ENCODE results near the gene SPOCK2.

The SPOCK2 gene

DNA sequence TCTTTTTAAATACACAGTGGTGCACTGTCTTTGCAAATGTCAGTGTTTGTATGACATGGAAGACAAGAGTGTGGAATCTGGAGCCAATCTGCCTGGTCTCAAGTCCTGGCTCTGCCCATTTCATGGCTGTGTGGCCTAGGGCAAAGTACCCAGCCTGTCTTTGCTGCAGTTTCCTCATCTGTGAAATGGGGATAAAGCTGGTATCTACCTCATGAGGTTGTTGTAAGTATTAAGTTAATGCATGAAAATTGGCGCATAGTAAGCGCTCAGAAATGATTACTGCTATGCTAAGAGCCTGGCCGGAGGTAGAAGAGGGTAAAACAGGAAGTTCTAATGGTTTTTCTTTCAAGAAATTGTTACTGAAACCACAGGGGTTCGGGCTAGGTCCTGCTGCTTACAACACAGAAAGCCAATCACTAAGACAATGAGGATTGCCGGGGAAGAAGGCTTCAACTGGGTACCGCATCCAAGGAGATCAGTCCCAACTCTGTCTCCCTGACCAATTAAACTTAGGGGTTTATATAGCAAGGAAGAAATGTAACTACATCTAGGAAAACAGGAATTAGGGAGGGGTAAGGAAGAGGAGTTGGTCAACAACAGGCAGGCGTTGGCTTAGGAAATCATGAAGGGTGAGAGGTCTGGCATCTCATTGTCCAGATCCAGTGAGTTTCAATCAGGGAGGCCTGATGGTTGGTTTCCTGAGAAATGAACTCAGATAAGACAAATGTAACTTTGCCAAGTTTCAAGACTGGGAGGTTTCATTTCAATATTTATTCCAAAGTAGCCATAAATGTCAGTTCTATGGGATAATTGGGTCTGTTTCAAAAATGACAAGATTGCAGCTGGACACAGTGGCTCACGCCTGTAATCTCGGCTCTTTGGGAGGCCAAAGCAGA lies 67.2 kb downstream of the SPOCK2 start:
- no peak overlapping the region for H3K27ac ChIP-seq (ENCODE audit: extremely low read depth, low read depth, low read length)
- no peaks in the 10 kb centered on the region for H3K9me3 ChIP-seq (ENCODE audit: control insufficient read depth, insufficient read depth, low read depth, low read length)
- TF ChIP-seq, protein P1, sequence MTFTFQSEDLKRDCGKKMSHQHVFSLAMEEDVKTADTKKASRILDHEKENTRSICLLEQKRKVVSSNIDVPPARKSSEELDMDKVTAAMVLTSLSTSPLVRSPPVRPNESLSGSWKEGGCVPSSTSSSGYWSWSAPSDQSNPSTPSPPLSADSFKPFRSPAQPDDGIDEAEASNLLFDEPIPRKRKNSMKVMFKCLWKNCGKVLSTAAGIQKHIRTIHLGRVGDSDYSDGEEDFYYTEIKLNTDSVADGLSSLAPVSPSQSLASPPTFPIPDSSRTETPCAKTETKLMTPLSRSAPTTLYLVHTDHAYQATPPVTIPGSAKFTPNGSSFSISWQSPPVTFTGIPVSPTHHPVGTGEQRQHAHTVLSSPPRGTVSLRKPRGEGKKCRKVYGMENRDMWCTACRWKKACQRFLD (tag by site-specific recombination; IDR thresholded peaks at IDR 0.05) = no peak
- TF ChIP-seq BCL11B (tag by site-specific recombination; IDR thresholded peaks at IDR 0.05; ENCODE audit: low read depth) (no peak), YY1 (tag by site-specific recombination; IDR thresholded peaks at IDR 0.05) (no peak), ZNF596 (tag by site-specific recombination; IDR thresholded peaks at IDR 0.05) (no peak), SALL2 (tag by site-specific recombination; IDR thresholded peaks at IDR 0.05; ENCODE audit: borderline replicate concordance) (no peak), ZNF521 (tag by site-specific recombination; IDR thresholded peaks at IDR 0.05) (no peak), ZNF391 (tag by site-specific recombination; IDR thresholded peaks at IDR 0.05; ENCODE audit: borderline replicate concordance, low read depth) (no peak), ZNF544 (tag by site-specific recombination; IDR thresholded peaks at IDR 0.05) (no peak), ZBTB7A (tag by site-specific recombination; IDR thresholded peaks at IDR 0.05; ENCODE audit: low read depth) (no peak), ZNF112 (tag by site-specific recombination; IDR thresholded peaks at IDR 0.05) (no peak)
- TF ChIP-seq, protein P2, sequence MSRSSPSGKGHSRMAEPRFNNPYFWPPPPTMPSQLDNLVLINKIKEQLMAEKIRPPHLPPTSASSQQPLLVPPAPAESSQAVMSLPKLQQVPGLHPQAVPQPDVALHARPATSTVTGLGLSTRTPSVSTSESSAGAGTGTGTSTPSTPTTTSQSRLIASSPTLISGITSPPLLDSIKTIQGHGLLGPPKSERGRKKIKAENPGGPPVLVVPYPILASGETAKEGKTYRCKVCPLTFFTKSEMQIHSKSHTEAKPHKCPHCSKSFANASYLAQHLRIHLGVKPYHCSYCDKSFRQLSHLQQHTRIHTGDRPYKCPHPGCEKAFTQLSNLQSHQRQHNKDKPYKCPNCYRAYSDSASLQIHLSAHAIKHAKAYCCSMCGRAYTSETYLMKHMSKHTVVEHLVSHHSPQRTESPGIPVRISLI (tag by site-specific recombination; IDR thresholded peaks at IDR 0.05) = no peak
- TF ChIP-seq, protein P3, sequence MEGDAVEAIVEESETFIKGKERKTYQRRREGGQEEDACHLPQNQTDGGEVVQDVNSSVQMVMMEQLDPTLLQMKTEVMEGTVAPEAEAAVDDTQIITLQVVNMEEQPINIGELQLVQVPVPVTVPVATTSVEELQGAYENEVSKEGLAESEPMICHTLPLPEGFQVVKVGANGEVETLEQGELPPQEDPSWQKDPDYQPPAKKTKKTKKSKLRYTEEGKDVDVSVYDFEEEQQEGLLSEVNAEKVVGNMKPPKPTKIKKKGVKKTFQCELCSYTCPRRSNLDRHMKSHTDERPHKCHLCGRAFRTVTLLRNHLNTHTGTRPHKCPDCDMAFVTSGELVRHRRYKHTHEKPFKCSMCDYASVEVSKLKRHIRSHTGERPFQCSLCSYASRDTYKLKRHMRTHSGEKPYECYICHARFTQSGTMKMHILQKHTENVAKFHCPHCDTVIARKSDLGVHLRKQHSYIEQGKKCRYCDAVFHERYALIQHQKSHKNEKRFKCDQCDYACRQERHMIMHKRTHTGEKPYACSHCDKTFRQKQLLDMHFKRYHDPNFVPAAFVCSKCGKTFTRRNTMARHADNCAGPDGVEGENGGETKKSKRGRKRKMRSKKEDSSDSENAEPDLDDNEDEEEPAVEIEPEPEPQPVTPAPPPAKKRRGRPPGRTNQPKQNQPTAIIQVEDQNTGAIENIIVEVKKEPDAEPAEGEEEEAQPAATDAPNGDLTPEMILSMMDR (tag by site-specific recombination; IDR thresholded peaks at IDR 0.05) = no peak
- TF ChIP-seq, protein P4, sequence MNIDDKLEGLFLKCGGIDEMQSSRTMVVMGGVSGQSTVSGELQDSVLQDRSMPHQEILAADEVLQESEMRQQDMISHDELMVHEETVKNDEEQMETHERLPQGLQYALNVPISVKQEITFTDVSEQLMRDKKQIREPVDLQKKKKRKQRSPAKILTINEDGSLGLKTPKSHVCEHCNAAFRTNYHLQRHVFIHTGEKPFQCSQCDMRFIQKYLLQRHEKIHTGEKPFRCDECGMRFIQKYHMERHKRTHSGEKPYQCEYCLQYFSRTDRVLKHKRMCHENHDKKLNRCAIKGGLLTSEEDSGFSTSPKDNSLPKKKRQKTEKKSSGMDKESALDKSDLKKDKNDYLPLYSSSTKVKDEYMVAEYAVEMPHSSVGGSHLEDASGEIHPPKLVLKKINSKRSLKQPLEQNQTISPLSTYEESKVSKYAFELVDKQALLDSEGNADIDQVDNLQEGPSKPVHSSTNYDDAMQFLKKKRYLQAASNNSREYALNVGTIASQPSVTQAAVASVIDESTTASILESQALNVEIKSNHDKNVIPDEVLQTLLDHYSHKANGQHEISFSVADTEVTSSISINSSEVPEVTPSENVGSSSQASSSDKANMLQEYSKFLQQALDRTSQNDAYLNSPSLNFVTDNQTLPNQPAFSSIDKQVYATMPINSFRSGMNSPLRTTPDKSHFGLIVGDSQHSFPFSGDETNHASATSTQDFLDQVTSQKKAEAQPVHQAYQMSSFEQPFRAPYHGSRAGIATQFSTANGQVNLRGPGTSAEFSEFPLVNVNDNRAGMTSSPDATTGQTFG (tag by site-specific recombination; IDR thresholded peaks at IDR 0.05; ENCODE audit: borderline replicate concordance) = no peak
- TF ChIP-seq, protein P5, sequence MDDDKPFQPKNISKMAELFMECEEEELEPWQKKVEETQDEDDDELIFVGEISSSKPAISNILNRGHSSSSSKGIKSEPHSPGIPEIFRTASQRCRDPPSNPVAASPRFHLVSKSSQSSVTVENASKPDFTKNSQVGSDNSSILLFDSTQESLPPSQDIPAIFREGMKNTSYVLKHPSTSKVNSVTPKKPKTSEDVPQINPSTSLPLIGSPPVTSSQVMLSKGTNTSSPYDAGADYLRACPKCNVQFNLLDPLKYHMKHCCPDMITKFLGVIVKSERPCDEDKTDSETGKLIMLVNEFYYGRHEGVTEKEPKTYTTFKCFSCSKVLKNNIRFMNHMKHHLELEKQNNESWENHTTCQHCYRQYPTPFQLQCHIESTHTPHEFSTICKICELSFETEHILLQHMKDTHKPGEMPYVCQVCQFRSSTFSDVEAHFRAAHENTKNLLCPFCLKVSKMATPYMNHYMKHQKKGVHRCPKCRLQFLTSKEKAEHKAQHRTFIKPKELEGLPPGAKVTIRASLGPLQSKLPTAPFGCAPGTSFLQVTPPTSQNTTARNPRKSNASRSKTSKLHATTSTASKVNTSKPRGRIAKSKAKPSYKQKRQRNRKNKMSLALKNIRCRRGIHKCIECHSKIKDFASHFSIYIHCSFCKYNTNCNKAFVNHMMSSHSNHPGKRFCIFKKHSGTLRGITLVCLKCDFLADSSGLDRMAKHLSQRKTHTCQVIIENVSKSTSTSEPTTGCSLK (tag by site-specific recombination; IDR thresholded peaks at IDR 0.05) = no peak
- TF ChIP-seq, protein P6, sequence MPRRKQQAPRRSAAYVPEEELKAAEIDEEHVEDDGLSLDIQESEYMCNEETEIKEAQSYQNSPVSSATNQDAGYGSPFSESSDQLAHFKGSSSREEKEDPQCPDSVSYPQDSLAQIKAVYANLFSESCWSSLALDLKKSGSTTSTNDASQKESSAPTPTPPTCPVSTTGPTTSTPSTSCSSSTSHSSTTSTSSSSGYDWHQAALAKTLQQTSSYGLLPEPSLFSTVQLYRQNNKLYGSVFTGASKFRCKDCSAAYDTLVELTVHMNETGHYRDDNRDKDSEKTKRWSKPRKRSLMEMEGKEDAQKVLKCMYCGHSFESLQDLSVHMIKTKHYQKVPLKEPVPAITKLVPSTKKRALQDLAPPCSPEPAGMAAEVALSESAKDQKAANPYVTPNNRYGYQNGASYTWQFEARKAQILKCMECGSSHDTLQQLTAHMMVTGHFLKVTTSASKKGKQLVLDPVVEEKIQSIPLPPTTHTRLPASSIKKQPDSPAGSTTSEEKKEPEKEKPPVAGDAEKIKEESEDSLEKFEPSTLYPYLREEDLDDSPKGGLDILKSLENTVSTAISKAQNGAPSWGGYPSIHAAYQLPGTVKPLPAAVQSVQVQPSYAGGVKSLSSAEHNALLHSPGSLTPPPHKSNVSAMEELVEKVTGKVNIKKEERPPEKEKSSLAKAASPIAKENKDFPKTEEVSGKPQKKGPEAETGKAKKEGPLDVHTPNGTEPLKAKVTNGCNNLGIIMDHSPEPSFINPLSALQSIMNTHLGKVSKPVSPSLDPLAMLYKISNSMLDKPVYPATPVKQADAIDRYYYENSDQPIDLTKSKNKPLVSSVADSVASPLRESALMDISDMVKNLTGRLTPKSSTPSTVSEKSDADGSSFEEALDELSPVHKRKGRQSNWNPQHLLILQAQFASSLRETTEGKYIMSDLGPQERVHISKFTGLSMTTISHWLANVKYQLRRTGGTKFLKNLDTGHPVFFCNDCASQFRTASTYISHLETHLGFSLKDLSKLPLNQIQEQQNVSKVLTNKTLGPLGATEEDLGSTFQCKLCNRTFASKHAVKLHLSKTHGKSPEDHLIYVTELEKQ (tag by site-specific recombination; IDR thresholded peaks at IDR 0.05; ENCODE audit: borderline replicate concordance) = no peak
- peaks cover 5% of the 10 kb centered on the region for H3K4me1 ChIP-seq (ENCODE audit: control insufficient read depth, insufficient read depth, low read length)
- no peaks in the 10 kb centered on the region for H3K36me3 ChIP-seq (ENCODE audit: control insufficient read depth in 2 of 2, insufficient read depth in 1 of 2, low read length in 2 of 2)
- ChIA-PET POLR2A (no interaction called here), CTCF (interaction anchor here (0.9 kb wide), 1 partner anchor 26 kb away, joined by 3 read pairs; no protein-coding TSS in a partner anchor)
- H3K4me3 ChIP-seq (ENCODE audit: low read depth, low read length) = no peak overlapping the region
